Loucy (cell line): ENCODE measurements around the gene MINK1.

Experiments used
- H2AFZ ChIP-seq: fragments of 200-600 bp; sonication (generic); 2 replicates; pipeline ENCODE4 v1.6.0; 2016; ENCODE audit warnings: antibody characterized with exemption, mild to moderate bottlenecking, low read length, moderate library complexity
- H3F3A ChIP-seq: fragments of 200-600 bp; 2 replicates; pipeline ENCODE4 v1.6.0; 2016; ENCODE audit warnings: antibody characterized with exemption, low read depth, mild to moderate bottlenecking
- H3K27me3 ChIP-seq: fragments of 200-600 bp; sonication (generic); 2 replicates; pipeline ENCODE4 v1.6.1; 2014; ENCODE audit warnings: low read length, mild to moderate bottlenecking; ENCODE audit not compliant: insufficient read depth, poor library complexity, severe bottlenecking
- H3K36me3 ChIP-seq: fragments of 200-600 bp; sonication (generic); 2 replicates; pipeline ENCODE4 v1.6.1; 2016; ENCODE audit warnings: low read length; ENCODE audit not compliant: insufficient read depth
- H3K4me1 ChIP-seq: fragments of 200-600 bp; sonication (generic); 2 replicates; pipeline ENCODE4 v1.5.1; 2014; ENCODE audit warnings: low read length, mild to moderate bottlenecking; ENCODE audit not compliant: insufficient read depth, poor library complexity, severe bottlenecking
- H3K4me2 ChIP-seq: fragments of 200-600 bp; sonication (generic); 2 replicates; pipeline ENCODE4 v1.6.0; 2014; ENCODE audit warnings: antibody characterized with exemption, low read length, low read depth, mild to moderate bottlenecking; ENCODE audit not compliant: poor library complexity, severe bottlenecking
- H3K4me3 ChIP-seq: fragments of 200-600 bp; sonication (generic); 2 replicates; pipeline ENCODE4 v1.5.1; 2014; ENCODE audit warnings: low read length, mild to moderate bottlenecking, mixed read lengths; ENCODE audit not compliant: poor library complexity, severe bottlenecking
- H3K79me2 ChIP-seq: fragments of 200-600 bp; sonication (generic); 2 replicates; pipeline ENCODE4 v1.6.1; 2014; ENCODE audit warnings: low read length; ENCODE audit not compliant: insufficient read depth
- H3K9ac ChIP-seq: fragments of 200-600 bp; sonication (generic); 2 replicates; pipeline ENCODE4 v1.6.0; 2014; ENCODE audit warnings: mild to moderate bottlenecking, low read depth, low read length, moderate library complexity; ENCODE audit not compliant: poor library complexity, severe bottlenecking
- H3K9me2 ChIP-seq: fragments of 200-600 bp; sonication (generic); replicated peaks from 2 replicates; pipeline ENCODE4 v1.6.1; 2016; ENCODE audit warnings: low read depth, low read length, mixed read lengths
- H3K9me3 ChIP-seq: fragments of 200-600 bp; sonication (generic); 2 replicates; pipeline ENCODE4 v1.6.1; 2014; ENCODE audit warnings: mild to moderate bottlenecking, antibody characterized with exemption, low read length, low read depth; ENCODE audit not compliant: insufficient read depth
- H4K20me1 ChIP-seq: fragments of 200-600 bp; sonication (generic); 2 replicates; pipeline ENCODE4 v1.6.0; 2014; ENCODE audit warnings: antibody characterized with exemption, low read length, mild to moderate bottlenecking; ENCODE audit not compliant: insufficient read depth, poor library complexity, severe bottlenecking
- EZH2phosphoT487 ChIP-seq: fragments of 200-600 bp; IDR thresholded peaks from 2 replicates; pipeline ENCODE4 v1.6.1; 2018; ENCODE audit warnings: antibody characterized with exemption, mild to moderate bottlenecking, moderate library complexity, borderline replicate concordance
- TF ChIP-seq, protein P1 (sequence below): fragments of 200-600 bp; sonication (generic); conservative IDR thresholded peaks from 2 replicates; pipeline ENCODE4 v1.5.1; 2014; ENCODE audit warnings: mild to moderate bottlenecking, antibody characterized with exemption, low read length

MINK1 gene

GRCh38 chr17:4870855-4871254, 37.7 kb downstream of the MINK1 start:
- H3K9ac ChIP-seq, result no peak overlapping the region
- no peak for TF ChIP-seq EZH2phosphoT487
- TF ChIP-seq, protein P1, sequence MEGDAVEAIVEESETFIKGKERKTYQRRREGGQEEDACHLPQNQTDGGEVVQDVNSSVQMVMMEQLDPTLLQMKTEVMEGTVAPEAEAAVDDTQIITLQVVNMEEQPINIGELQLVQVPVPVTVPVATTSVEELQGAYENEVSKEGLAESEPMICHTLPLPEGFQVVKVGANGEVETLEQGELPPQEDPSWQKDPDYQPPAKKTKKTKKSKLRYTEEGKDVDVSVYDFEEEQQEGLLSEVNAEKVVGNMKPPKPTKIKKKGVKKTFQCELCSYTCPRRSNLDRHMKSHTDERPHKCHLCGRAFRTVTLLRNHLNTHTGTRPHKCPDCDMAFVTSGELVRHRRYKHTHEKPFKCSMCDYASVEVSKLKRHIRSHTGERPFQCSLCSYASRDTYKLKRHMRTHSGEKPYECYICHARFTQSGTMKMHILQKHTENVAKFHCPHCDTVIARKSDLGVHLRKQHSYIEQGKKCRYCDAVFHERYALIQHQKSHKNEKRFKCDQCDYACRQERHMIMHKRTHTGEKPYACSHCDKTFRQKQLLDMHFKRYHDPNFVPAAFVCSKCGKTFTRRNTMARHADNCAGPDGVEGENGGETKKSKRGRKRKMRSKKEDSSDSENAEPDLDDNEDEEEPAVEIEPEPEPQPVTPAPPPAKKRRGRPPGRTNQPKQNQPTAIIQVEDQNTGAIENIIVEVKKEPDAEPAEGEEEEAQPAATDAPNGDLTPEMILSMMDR, result no peak
- H3K4me3 ChIP-seq, result no peak overlapping the region
- no peaks in the 10 kb centered on the region for H3K36me3 ChIP-seq
- no peaks in the 10 kb centered on the region for H3K27me3 ChIP-seq
- no peaks in the 10 kb centered on the region for H3K4me1 ChIP-seq
- no peaks in the 10 kb centered on the region for H3K79me2 ChIP-seq
- no peaks in the 10 kb centered on the region for H3F3A ChIP-seq
- H4K20me1 ChIP-seq, result no peaks in the 10 kb centered on the region
- H2AFZ ChIP-seq, result no peak overlapping the region
- no peaks in the 10 kb centered on the region for H3K9me2 ChIP-seq
- H3K9me3 ChIP-seq, result no peaks in the 10 kb centered on the region
- H3K4me2 ChIP-seq, result no peak overlapping the region

DNA sequence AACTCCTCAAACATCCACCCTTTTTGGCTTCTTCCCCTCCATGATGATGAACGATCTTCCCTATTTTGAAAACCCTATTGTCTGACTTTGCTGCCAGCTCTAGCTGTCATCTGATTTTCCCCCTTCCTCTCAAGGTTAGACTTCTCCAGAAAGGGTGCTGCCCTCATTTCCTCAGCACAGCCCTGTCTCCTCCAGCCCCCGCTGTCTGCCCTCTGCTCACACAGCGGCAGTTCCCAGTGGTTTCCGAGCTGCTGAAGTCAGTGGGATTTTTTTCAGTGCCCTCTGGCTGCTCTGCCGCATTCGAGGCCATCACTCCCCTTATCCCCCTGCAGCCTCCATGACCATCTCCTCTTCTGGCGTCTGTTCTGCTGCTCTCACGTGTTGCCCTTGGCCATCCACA, 39.6 kb downstream of the MINK1 start:
- Histone ChIP-seq H3K9me3 (no peaks in the 10 kb centered on the region), H4K20me1 (no peaks in the 10 kb centered on the region), H3K36me3 (no peaks in the 10 kb centered on the region), H3K4me3 (no peak overlapping the region), H3F3A (no peaks in the 10 kb centered on the region), H3K9ac (no peak overlapping the region), H3K79me2 (no peaks in the 10 kb centered on the region), H3K4me1 (no peaks in the 10 kb centered on the region), H3K9me2 (no peaks in the 10 kb centered on the region), H3K27me3 (no peaks in the 10 kb centered on the region), H3K4me2 (no peak overlapping the region), H2AFZ (no peak overlapping the region)
- no peak for TF ChIP-seq EZH2phosphoT487
- TF ChIP-seq, protein P1, result no peak

- no peaks in the 10 kb centered on the region for H3K4me1 ChIP-seq
- TF ChIP-seq, protein P1, result no peak
- no peak for TF ChIP-seq EZH2phosphoT487
Measured at GRCh38 chr17:4877089-4877488, 43.9 kb downstream of the MINK1 start.

More at GRCh38 chr17:4877089-4877488, 43.9 kb downstream of the MINK1 start:
- H4K20me1 ChIP-seq, result no peaks in the 10 kb centered on the region
- no peaks in the 10 kb centered on the region for H3K79me2 ChIP-seq
- no peaks in the 10 kb centered on the region for H3K9me3 ChIP-seq
- H2AFZ ChIP-seq, result no peak overlapping the region
- no peak overlapping the region for H3K4me2 ChIP-seq
- H3K27me3 ChIP-seq, result no peaks in the 10 kb centered on the region
- no peak overlapping the region for H3K4me3 ChIP-seq
- peaks cover 19% of the 10 kb centered on the region; the same call in 1 of the 2 replicates for H3K36me3 ChIP-seq
- H3K9ac ChIP-seq, result no peak overlapping the region
- no peaks in the 10 kb centered on the region for H3F3A ChIP-seq
- no peaks in the 10 kb centered on the region for H3K9me2 ChIP-seq
